BE2C (cell line): ENCODE data around the gene CEP131.

ENCODE experiments used
- DNase-seq: peaks from one replicate; pipeline ENCODE4 v3.0.0-alpha.2; 2020
- H3K27me3 ChIP-seq: fragments of 250-450 bp; sonication (Bioruptor Pico); 2 replicates; pipeline ENCODE4 v1.5.1; 2020; ENCODE audit warnings: mild to moderate bottlenecking
- H3K36me3 ChIP-seq: fragments of 250-450 bp; sonication (Bioruptor Pico); 2 replicates; pipeline ENCODE4 v1.5.1; 2020; ENCODE audit warnings: mild to moderate bottlenecking
- H3K4me1 ChIP-seq: fragments of 250-450 bp; sonication (Bioruptor Pico); 2 replicates; pipeline ENCODE4 v1.5.1; 2020
- H3K4me3 ChIP-seq: 2 replicates; pipeline ENCODE4 v1.5.1; 2011; ENCODE audit warnings: low read depth, low read length
- H3K9me3 ChIP-seq: fragments of 250-450 bp; sonication (Bioruptor Pico); 2 replicates; pipeline ENCODE4 v1.5.1; 2020
- TF ChIP-seq, protein P1 (sequence below): IDR thresholded peaks from 2 replicates; pipeline ENCODE4 v1.5.1; 2012; ENCODE audit warnings: mild to moderate bottlenecking, low read depth, low read length

The CEP131 gene

DNA sequence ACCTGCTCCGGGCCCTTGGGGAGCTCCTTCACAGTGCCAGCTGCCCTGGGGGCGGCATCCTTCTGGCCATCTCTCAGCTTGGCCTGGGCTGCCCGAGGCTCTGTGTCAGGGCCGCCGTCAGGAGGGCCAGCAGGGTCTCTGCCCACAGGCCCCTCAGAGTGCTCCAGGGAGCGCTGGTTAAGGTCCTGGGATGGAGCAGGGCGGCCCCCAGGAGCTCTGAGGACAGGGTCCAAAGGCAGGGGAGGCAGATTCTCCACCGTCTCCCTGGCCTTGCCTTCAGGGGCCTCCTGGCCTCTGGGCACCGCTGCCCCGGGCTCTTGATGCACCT, 23.5 kb upstream of the CEP131 start:
- no peak for DNase-seq
- H3K27me3 ChIP-seq, result no peaks in the 10 kb centered on the region
- H3K36me3 ChIP-seq, result peaks cover 6% of the 10 kb centered on the region
- peaks cover 29% of the 10 kb centered on the region for H3K4me1 ChIP-seq
- no peak overlapping the region for H3K4me3 ChIP-seq
- TF ChIP-seq, protein P1, sequence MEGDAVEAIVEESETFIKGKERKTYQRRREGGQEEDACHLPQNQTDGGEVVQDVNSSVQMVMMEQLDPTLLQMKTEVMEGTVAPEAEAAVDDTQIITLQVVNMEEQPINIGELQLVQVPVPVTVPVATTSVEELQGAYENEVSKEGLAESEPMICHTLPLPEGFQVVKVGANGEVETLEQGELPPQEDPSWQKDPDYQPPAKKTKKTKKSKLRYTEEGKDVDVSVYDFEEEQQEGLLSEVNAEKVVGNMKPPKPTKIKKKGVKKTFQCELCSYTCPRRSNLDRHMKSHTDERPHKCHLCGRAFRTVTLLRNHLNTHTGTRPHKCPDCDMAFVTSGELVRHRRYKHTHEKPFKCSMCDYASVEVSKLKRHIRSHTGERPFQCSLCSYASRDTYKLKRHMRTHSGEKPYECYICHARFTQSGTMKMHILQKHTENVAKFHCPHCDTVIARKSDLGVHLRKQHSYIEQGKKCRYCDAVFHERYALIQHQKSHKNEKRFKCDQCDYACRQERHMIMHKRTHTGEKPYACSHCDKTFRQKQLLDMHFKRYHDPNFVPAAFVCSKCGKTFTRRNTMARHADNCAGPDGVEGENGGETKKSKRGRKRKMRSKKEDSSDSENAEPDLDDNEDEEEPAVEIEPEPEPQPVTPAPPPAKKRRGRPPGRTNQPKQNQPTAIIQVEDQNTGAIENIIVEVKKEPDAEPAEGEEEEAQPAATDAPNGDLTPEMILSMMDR, result no peak
- no peaks in the 10 kb centered on the region for H3K9me3 ChIP-seq

DNA sequence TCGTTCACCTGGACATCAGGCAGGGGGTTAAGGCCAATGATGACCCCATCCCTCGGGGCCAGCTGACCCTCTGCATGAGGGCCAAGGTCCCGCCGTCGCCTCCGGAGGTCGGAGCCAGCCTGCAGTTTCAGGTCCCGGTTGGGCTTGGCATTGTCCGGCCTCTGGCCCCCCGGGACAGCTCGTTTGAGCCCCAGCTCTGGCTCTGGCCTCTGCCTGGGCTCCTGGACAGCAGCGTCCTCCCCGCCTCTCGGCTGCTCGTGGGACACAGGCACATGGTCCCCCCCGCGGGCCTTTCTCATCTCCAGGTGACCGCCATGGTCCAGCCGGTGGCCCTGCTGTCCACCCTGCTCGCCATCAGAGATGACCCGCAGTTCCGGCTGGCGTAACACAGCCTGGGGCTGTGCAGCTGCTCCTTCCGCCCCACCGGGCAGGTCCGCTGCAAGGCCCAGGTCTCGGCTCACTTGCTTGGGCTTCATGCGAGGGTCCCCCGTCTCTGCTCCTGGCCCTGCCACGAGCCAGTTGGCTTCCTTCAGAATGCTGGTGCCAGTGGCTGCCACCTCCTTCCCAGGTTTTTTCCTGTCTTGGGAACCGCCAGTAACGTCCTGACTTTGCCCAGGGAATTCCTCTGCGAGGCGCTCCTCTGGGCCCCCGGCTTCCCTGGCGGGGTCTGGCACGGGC, 23.0 kb upstream of the CEP131 start:
- no peaks in the 10 kb centered on the region for H3K27me3 ChIP-seq
- no peak overlapping the region for H3K4me3 ChIP-seq
- peaks cover 24% of the 10 kb centered on the region for H3K4me1 ChIP-seq
- TF ChIP-seq, protein P1, result no peak
- peaks cover 11% of the 10 kb centered on the region for H3K36me3 ChIP-seq
- DNase-seq, result peak; percentile 27
- H3K9me3 ChIP-seq, result no peaks in the 10 kb centered on the region

DNA sequence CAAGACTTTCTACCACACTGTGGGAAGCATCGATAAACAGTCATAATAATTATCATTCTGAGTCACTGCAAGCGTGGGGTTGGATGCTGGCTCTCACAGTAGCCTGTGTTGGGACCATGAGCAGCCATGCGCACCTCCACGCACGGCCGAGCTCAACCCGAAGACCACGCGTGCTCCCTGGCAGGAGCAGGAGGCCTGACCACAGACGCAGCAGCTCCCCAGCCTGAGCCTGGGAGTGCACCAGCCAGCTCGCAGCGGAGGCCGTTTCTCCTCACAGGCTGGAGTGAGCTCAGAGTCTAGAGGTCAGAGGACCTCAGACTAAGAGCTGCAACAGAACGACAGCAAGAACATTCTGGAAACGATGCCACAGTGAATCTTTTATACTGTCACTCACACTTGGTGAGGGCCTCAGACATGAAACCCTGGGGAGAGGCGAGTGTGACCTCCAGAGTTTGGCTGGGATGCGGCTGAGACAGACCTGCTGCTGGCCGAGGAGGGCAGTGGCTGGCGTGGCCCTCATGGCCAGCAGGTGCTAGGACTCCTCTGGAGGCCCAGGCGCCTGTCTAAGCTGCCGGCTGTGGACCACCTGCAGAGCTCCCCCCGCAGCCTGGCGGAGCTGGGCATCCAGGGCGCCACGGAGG, 22.4 kb upstream of the CEP131 start:
- TF ChIP-seq, protein P1, result no peak
- Histone ChIP-seq H3K4me3 (no peak overlapping the region), H3K36me3 (peaks cover 13% of the 10 kb centered on the region), H3K9me3 (no peaks in the 10 kb centered on the region), H3K27me3 (no peaks in the 10 kb centered on the region), H3K4me1 (peaks cover 20% of the 10 kb centered on the region)
- peak; percentile 42 for DNase-seq

DNA sequence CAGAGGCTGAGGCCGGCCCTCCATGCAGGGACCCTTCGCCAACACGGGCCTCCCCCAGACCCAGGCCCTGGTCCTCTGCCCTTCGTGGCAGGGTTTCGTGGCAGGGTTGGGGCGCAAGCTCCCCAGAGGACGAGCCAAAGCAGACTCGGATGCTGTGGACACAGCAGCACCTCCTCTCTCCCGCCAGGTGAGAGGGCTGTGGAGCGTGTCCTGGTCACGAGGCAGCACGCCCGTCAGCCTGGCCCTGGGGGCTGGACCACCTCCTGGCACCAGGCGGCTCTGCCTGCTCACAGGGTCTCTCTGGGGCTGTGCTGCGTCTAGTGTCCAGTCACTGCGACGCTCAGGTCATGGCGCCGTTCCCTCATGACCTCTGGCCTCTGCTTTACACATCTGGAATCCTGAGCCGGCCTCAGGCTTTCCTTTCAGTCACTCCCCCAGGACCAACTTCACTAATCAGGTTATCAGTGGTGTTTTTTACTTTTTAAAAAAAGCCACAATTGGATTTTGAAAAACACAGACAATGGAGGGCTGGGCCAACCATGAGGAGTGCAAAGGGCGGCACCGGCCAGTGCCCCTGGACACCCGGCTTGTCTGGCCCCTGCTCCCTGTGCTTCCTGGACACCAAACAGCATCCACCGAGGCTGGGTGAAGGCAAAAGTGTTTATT, 21.7 kb upstream of the CEP131 start:
- H3K4me1 ChIP-seq, result peaks cover 20% of the 10 kb centered on the region
- peaks cover 13% of the 10 kb centered on the region for H3K36me3 ChIP-seq
- no peak overlapping the region for H3K4me3 ChIP-seq
- peak; percentile 50 for DNase-seq
- no peaks in the 10 kb centered on the region for H3K9me3 ChIP-seq
- TF ChIP-seq, protein P1, result peak; percentile 14; the same call in 1 of the 2 replicates
- H3K27me3 ChIP-seq, result no peaks in the 10 kb centered on the region

DNA sequence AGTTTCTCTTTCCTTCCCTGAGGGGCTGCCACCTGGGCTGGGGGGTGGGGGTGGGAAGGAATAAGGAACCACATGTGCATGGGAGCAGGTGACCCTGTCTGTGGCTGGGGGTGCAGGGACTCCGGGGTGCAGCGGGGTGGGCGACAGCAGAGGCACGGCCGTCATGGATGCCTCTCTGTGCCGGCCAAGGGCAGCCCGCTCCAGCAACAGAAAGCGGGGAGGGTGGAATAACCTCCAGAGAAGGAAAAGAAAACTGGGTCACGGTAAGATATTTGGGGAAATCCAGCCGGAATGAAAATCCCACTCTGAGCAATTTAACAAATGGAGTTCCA, 20.5 kb upstream of the CEP131 start:
- TF ChIP-seq, protein P1, result no peak
- no peak for DNase-seq
- Histone ChIP-seq H3K36me3 (peaks cover 13% of the 10 kb centered on the region), H3K9me3 (no peaks in the 10 kb centered on the region), H3K27me3 (no peaks in the 10 kb centered on the region), H3K4me1 (peaks cover 20% of the 10 kb centered on the region), H3K4me3 (no peak overlapping the region)
